HG02759 (cell line): Measurements from ENCODE around the gene FSIP1.

Experiments
- ATAC-seq: cut with Tn5 transposase; IDR thresholded peaks from one replicate; pipeline ENCODE4 v1.9.1; 2021; ENCODE audit warnings: mild to moderate bottlenecking, moderate library complexity; ENCODE audit not compliant: unreplicated experiment

FSIP1 gene

DNA sequence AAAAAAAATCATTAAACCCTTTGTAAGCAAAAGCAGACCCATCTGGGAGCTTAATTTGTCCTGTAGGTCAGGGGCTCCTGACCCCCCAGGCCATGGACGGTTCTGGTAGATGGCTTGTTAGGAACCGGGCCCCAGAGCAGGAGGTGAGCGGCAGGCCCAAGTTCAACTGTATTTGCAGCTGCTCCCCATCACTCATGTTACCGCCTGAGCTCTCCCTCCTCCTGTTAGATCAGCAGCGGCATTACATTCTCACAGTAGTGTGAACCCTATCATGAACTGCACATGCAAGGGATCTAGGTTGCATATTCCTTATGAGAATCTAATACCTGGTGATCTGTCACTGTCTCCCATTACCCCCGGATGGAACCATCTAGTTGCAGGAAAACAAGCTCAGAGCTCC lies 60.7 kb downstream of the FSIP1 start:
- ATAC-seq = no peak

DNA sequence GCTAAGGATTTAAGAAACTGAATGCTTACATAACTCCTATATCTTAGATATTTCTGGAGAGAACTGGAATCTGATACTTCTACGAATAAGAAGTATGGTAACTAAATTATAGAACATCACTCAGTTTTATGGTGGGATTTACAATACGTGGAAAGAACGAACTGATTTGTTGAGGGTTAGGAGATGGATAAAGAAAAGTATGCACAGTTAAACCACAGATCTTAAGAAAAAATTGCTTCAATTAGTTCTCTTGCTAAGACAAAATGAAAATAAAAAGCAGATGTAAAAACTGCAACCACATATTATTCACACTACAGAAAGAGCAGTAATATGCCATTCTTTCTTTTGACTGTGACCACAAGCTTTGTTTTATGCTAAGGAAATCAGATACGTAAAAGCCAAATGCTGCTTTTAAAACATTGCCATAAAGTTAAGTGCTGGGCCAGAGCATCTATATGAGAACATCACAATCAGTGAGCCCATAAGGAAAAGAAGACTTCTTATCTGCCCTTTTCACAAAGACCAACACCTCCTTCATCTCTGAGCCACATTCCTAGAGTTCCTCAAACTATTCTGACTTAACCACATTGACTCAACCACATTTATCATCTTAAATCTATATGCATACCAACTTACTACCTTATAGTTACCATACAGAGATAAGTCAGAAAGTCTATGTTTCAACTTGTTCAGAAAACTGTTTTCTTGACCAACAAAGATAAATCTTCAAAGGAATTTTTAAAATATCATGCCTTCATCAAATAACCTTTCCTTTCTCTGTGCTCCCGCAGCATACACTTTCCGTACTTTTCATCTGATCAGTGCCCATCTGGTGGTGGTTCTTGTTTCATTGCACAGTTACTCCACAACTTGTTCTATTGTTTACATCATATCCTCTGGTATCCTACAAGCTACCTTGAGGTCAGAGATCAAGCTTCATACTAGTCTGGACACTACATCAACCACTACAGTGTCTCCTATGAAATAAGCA lies 61.7 kb downstream of the FSIP1 start:
- no peak for ATAC-seq

DNA sequence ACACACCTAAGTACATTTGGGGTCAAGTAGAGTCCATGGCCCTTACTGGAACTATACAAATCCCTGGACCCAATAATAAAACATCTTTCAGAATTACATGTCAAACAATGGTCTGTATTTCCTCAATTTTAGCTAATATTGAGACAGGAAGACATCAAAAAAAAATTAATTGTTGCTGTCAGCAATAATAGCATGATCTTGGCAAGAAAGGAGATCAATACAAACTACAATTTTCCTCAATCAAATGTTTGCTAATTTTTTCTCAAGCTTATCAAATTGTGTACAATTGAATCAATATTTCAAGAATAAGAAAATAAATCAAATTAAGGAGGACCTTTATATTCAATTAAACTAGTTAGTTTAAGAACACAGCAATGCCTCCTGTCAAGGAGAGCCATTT lies 62.6 kb downstream of the FSIP1 start:
- no peak for ATAC-seq

DNA sequence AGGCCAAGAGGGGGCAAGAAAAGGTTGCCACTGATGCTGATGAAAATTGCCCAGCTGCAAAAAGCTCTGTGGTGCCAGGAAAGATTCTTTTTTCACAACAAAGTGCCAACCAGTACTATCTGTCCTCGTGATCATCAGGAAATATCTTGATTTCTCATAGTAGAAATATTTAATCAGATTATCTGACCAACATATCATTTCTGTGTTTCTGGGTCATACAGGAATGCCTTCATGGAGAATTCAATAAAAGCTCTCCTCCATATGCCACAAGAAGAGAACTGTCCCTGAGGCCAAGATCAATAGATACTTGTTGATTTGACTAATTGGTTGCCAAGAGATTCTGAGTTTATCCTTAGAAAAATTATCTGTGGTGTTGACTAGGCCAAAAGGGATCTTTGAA lies 63.5 kb downstream of the FSIP1 start:
- no peak for ATAC-seq

DNA sequence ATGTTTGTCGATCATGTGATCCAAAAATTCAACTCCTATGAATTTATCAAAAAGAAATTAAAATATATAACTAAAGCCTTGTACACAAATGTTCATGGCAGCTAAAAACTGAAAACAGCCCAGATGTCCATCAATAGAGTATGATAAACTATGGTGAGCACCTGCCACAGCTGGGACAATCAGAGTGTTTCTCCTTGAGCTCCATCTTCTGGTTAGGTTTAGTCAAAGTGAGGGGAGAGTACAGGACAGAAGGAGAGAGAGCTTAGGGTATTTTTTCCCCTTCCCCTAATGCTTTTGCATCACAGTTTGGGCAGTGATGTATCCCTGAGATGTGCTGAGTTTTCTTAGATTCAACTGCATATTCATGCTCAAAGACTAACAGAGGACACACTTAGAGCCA lies 65.5 kb downstream of the FSIP1 start:
- no peak for ATAC-seq

DNA sequence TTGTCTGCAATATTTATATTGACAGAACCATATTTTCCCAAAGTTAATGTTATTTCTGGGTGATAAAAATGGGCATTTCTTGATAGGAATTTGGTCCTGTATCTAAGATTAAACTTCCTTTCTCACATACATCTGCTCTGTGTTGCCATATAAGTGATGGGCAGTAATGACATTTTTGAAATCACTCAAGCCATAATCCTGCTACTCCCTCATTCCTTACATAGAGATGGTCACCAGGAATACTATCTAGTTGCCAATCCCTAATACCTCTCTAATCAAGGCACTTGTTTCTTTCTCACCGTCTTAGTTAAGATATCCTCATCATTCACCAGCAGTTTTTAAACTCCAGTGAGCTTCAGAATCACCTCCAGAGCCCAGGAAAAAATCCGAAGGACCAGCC lies 68.4 kb downstream of the FSIP1 start:
- ATAC-seq = no peak

DNA sequence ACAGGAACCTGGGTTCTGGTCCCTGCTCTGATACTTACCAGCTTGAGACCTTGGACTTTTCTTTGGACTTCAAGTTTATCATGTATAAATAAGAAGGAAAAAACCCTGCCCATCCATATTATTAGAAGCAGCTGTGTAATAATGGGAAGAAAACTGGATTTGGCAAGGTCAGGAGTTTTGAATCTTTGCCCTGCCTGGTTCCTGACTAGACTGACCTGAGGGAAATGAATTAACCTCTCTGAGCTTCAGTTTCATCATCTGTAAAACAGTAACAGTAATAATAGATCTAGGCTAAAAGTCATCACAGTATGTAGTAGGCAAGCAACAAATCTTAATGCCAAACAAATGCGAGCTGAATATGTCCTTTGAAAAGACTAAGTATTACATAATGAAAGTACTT lies 68.8 kb downstream of the FSIP1 start:
- no peak for ATAC-seq

DNA sequence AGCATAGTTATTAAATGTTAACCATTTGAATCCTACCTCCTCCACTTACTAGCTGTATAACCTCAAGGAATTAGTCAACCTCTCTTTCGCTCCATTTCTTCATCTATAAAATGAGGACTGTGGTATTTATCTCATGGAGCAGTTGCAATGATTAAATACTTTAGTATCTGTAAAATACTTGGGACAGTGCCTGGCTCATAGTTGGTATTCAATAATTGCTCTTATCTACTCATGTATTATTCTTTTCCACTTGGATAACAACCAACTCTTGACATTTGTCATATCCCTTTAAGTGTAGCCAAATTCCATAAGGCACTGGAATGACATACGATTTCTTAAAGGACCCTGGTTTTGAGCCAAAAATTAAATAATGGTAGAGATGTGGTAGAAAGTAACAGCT lies 72.0 kb downstream of the FSIP1 start:
- no peak for ATAC-seq

DNA sequence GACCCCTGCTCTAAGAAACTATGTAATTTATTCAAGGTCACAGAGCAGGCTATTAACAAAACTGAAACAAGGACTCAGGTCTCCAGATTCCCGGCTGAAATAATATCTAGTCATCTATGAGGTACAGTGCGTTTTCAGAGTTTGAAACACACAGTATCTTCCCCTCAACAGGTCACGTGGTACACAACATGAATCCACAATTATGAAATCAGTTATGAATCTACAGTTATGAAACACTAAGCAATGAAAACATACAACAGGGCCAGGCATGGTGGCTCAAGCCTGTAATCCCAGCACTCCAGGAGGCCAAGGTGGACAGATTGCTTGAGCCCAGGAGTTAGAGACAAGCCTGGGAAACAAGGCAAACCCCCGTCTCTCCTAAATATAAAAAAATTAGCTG lies 72.7 kb downstream of the FSIP1 start:
- no peak for ATAC-seq

DNA sequence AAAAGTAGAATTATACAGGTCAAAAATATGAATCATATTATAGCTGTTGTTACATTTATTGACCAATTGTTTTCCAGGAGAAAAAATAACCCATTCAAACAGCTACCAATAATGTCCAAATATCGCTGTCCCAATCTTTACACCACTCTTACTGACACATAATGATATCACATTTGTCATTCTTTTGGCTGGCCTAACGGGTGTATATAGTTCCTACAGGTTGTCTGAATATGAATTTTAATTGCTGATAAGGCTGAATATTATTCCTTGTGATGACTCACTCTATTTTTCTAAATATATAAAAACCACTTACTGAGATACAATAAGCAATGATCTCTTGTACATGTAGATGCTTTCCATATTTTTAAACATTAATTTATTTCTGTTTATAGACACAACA lies 76.4 kb downstream of the FSIP1 start:
- ATAC-seq = no peak

DNA sequence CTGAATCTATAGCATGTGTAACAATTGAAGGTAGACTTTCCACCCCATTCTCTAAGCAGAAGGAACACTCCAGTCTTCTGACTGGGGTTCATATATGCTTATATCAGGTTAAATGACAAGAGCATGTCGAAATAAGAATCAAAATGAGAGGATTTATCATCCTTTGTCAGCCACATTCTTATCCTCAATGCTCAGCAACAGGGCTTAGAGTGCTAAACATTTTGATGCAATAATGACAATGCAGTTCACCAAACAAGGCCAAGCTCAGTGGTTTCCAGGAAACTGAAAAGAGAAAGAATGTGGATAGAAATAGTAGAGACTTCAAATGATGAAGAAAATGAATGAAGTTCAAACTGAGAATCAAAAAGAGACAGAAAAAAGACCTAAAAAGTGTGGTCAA lies 78.0 kb downstream of the FSIP1 start:
- ATAC-seq = no peak

DNA sequence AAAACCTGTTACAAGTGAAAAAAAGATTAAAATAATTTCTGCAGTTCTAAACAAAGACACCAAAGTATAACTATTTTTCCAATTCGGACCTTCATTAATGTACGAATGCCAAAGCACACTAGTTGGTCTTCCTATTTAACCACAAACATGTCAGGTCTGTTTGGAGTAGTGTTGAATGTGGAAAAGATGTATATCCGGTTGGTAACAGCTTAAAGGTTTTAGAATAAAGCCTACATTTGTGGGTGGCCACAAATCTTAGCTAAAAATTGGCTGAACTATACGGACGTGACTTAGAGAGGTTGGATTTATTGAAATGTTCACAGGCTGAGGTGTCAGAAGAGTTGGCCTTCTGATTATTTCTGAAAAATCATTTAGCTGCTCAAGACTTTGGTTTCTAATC lies 78.4 kb downstream of the FSIP1 start:
- no peak for ATAC-seq

DNA sequence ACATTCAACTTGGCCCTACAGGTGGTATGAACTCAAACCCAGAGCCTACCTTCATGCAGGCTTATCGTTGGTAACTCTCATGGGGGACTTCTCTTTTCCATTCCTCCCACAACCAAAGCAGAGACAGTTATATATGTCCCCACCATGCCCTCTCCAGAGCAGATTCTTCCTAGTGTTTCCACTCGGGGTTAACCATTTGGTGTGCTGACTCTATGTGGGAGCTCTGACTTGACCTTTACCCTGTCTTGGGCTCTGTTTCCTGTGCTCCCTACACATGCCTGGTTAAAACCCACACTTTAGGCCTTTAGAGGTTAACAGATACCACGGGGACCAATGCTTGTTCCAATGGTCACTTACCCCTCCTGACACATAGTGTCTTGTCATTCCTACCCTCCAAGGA lies 80.7 kb downstream of the FSIP1 start:
- ATAC-seq = no peak

DNA sequence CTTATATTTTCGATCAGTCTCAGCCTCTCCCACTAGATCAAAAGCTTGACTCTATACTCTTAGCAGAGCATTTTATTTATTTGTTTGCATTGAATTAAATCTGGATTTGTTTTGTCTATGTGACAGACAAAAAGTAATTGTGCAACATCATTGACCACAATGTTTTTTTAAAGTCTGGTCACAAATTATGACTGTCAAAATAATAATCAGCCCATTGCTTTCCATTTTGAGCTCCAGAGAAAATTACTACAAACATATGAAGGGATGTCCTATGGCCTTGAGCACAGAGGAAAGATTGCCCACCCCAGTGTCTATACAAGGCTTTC lies 82.3 kb downstream of the FSIP1 start:
- no peak for ATAC-seq

DNA sequence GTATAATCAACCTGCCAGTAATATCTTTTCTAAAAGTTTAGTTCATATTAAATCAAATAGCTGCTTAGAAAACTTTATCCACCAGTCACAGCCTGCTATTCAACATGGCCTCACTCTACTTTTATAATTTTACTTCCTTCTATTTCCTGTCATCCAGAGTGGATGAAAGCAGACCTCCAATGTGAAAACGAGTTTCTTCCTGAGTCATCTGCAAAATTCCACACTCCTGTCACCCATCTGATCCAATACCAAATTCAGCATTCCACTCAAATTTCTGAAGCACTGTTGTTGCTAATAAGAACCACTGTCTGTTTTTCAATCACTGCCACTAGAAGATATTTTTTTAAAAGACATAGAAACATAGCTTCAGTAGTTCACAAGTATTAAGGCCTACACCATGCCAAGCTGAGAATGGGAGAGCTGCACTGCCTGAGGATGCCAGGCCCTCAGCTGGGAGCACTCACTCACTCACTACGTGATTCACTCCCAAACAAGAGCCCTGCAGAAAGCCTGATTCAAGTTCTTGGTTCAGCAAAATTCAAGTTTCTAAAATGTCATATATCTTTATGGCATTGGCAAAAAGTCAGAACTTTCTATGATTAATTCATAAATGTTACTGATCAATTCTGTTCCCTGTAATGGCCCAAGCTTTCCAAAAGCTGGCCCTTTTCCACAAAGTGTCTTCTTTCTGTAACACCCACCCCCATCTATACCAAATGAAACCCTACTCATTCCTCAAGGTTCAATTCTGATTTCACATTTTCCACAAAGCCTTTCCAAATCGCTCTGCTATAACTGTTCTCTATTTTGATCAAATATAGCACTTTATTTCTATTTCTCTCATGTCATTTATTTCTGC lies 82.9 kb downstream of the FSIP1 start:
- no peak for ATAC-seq

DNA sequence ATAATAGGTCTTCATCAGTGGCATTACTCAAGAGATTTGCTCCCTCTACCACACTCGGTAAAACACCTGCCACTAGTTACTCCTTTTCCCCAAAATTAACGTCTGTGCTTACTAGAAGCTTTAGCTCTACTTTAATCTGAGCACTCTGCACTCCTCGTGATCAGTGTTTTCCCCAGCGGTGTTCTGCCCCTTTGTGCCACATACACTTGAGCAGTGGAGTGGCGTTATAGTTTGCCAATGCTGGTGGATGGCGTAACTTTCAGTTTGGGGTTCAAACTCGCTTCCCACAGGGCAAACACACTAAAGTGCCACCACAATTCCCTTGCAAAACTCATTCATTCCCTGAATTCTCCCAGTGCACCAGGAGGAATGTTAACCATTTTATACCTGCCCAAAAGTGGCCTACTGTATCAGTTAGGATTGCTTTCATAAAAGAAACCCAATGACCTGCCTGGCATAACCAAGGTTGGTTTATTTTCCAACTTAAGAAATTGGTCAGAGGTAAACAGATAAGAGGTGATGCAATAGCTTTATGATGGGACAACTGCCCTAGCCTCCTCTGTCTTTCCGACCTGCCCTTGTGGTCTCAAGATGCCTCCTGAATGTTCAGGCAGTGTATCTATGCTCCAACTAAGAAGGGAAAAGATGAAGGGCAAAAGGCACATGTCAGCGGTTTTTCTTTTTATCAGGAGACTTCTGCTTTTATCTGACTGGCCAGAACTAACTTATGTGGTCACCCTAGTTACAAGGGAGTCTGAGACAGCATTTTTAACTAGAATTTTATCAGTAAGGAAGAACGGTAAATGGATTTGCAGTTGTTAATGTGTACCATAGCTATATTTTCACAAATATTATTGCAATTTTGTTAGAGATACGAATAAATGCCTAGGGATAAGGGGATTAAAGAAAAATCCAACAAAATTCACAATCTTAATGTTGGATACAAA lies 83.9 kb downstream of the FSIP1 start:
- ATAC-seq = no peak

DNA sequence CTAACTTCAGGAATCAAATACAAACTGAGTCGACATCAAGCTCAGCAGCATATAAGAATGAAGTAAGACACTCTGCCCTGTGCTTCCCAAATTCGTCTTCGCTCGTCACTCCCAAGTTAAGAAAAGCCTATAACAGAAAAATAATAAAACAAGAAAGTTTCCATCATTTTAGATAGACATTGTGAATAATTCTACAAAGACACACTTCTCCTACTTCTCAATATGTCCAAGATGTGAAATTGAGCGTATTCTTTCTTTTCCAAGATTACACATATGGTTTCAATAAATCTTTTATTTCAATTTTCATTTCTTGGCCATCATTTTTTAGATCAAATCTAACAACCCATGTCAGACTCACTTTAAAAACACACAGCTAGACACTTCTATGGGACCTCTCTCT lies 85.1 kb downstream of the FSIP1 start:
- no peak for ATAC-seq

DNA sequence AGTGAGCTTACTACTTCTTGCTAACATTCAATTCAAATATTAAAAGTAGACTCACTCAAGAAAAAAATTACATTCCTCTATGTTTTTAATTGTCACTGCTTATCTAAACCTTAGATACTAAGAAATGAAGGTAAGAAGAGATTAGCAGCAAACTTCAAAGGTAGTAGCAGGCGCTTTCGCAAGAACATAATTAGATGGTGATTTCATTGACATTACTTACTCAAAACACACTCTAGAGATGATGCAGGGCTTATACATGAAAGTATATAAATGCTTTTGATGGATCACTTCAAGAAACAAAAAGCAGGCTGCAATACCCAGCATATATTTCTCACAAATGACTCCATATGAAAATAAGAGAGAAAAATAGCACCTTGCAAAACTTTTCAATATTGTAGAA lies 86.8 kb downstream of the FSIP1 start:
- no peak for ATAC-seq

DNA sequence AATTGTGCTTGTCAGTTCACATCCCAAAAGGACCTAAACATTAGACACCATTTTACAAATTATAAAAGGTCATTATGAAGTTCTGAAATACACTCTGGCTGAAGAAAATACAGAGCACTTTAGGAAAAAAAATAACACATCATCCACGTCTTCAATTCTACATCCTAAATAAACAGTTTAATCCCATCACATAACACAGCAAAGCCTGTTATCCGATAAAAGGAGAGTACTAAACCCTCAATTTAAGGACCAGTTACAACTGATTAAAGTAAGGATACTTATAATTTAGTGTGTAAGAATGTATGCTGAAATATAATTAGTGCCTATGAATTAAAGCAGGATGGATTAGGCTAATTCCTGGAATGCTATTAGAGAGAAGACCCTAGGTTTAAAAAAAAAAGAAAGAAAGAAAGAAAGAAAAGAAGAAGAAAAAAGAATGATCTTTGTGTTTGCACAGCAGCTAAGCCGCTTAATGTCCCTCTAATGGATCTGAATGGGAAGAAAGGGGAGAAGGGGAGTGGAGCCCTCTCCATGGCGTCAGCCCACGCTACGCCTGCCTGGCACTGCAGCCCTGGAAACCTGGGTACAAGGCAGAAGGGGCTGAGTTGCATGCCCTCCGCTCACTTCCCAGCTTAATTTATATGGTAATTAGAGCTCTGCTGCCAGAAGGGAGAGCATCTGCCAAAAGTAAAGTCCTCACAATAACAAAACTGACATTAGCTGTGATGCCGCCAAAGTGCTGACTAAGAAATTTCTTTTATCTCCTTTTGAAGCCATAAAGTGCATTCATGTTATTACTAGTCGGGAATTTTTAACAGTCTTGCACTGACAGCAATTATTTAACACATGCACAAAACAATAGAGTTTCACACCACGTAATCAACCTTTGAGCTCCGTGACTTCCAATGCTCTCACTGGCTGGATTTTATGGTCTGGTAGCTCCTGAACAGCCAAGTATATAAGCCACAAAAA lies 90.0 kb downstream of the FSIP1 start:
- no peak for ATAC-seq
